HepG2 (cell line): ENCODE data around the gene HOXA4. TPM values are rescaled to one million over a fixed set of nuclear protein-coding genes. Genes with fewer than 3 reads are reported as not detected.

Experiments used
- CAMTA2 ChIP-seq: sonication (generic); formaldehyde crosslinking; IDR thresholded peaks from 2 replicates; pipeline ENCODE4 v1.4.0; 2020; ENCODE audit warnings: mild to moderate bottlenecking, missing genetic modification reagents, borderline replicate concordance
- EZH2 ChIP-seq: conservative IDR thresholded peaks from 2 replicates; pipeline ENCODE4 v1.6.1; 2012; ENCODE audit warnings: mild to moderate bottlenecking, low read depth, low read length, moderate library complexity
- FOSL2 ChIP-seq: sonication (generic); formaldehyde crosslinking; IDR thresholded peaks from 2 replicates; pipeline ENCODE4 v1.4.0; 2020; ENCODE audit warnings: missing genetic modification reagents
- GABPB1 ChIP-seq: IDR thresholded peaks from 2 replicates; pipeline ENCODE4 v1.6.1; 2016; ENCODE audit warnings: mild to moderate bottlenecking, missing genetic modification reagents, moderate library complexity, missing compliant biosample characterization
- HOXD1 ChIP-seq: sonication (generic); formaldehyde crosslinking; IDR thresholded peaks from 2 replicates; pipeline ENCODE4 v1.5.0; 2020; ENCODE audit warnings: missing genetic modification reagents
- KAT8 ChIP-seq: IDR thresholded peaks from 2 replicates; pipeline ENCODE4 v1.6.1; 2016; ENCODE audit warnings: missing genetic modification reagents, missing compliant biosample characterization
- KDM2A ChIP-seq: sonication (generic); formaldehyde crosslinking; IDR thresholded peaks from 2 replicates; pipeline ENCODE4 v1.4.0; 2020; ENCODE audit warnings: low read depth, missing genetic modification reagents, borderline replicate concordance
- MYPOP ChIP-seq: sonication (generic); formaldehyde crosslinking; IDR thresholded peaks from 2 replicates; pipeline ENCODE4 v1.8.1; 2023; ENCODE audit warnings: mild to moderate bottlenecking, moderate library complexity, missing genetic modification reagents
- NFYB ChIP-seq: sonication (generic); formaldehyde crosslinking; IDR thresholded peaks from 2 replicates; pipeline ENCODE4 v1.4.0; 2020; ENCODE audit warnings: missing genetic modification reagents
- NFYC ChIP-seq: IDR thresholded peaks from 2 replicates; pipeline ENCODE4 v1.6.1; 2016; ENCODE audit warnings: missing genetic modification reagents, missing compliant biosample characterization
- PATZ1 ChIP-seq: sonication (generic); formaldehyde crosslinking; IDR thresholded peaks from 2 replicates; pipeline ENCODE4 v1.4.0; 2020; ENCODE audit warnings: missing genetic modification reagents
- PHF8 ChIP-seq: sonication (generic); formaldehyde crosslinking; IDR thresholded peaks from 2 replicates; pipeline ENCODE4 v1.5.0; 2020; ENCODE audit warnings: missing genetic modification reagents
- SAP130 ChIP-seq: IDR thresholded peaks from 2 replicates; pipeline ENCODE4 v1.6.1; 2016; ENCODE audit warnings: low read depth
- UBTF ChIP-seq: sonication (generic); formaldehyde crosslinking; IDR thresholded peaks from 2 replicates; pipeline ENCODE4 v1.4.0; 2020; ENCODE audit warnings: mild to moderate bottlenecking, missing genetic modification reagents
- ZMYM2 ChIP-seq: sonication (generic); formaldehyde crosslinking; IDR thresholded peaks from 2 replicates; pipeline ENCODE4 v1.8.0; 2022; ENCODE audit warnings: mild to moderate bottlenecking, missing genetic modification reagents
- ZNF367 ChIP-seq: sonication (generic); formaldehyde crosslinking; IDR thresholded peaks from 2 replicates; pipeline ENCODE4 v1.4.0; 2020; ENCODE audit warnings: missing genetic modification reagents, borderline replicate concordance
- ZNF687 ChIP-seq: sonication (generic); formaldehyde crosslinking; IDR thresholded peaks from 2 replicates; pipeline ENCODE4 v1.5.1; 2020; ENCODE audit warnings: mild to moderate bottlenecking, missing genetic modification reagents, moderate library complexity
- ZNF777 ChIP-seq: sonication (generic); formaldehyde crosslinking; IDR thresholded peaks from 2 replicates; pipeline ENCODE4 v1.4.0; 2020; ENCODE audit warnings: missing genetic modification reagents
- ZNF883 ChIP-seq: sonication (generic); formaldehyde crosslinking; IDR thresholded peaks from 2 replicates; pipeline ENCODE4 v1.5.1; 2020; ENCODE audit warnings: mild to moderate bottlenecking, missing genetic modification reagents; ENCODE audit errors: not compliant biosample characterization
- polyA plus RNA-seq, 8 experiments: library from polyadenylated mRNA; depleted of rRNA in 3 of 8; stranded (reverse) in 7 of 8; unstranded in 1 of 8; fragments of >200 nt; fragmentation: Illumina TruSeq in 4 of 8; extraction: Trizol in 4 of 8; gene quantifications; 2 replicates each; pipeline versions ENCODE4 v1.2.1 to v1.2.3, GENCODE V29; 2011 to 2016; ENCODE audit warnings: low read depth in 4 of 8, missing spikeins in 1 of 8, mixed read lengths in 1 of 8; ENCODE audit not compliant: insufficient read depth in 1 of 8
- total RNA-seq, 5 experiments: library from RNA; depleted of rRNA; stranded (reverse); fragments of >200 nt; fragmentation: Illumina TruSeq; extraction: Trizol; gene quantifications; 2 replicates each; pipeline ENCODE4 v1.2.3, GENCODE V29; 2016; ENCODE audit warnings: low read depth in 1 of 5

HOXA4 gene
- total and polyA plus RNA-seq, 2 of the 13 experiments (the other 11 are each of a cell fraction or from before 2014, with no cell fraction given) = 2.4 to 5.4 TPM

- TF ChIP-seq KAT8 (CRISPR knock-in tag) (0 out of 2 replicates have a peak, but pooled peaks have one; percentile 58), GABPB1 (CRISPR knock-in tag) (peak; percentile 59; the same call in 1 of the 2 replicates), CAMTA2 (no peak), ZMYM2 (CRISPR knock-in tag) (0 out of 2 replicates have a peak, but pooled peaks have one; percentile 16), KDM2A (CRISPR knock-in tag) (peak; percentile 28; the same call in 1 of the 2 replicates), UBTF (peak; percentile 40; the same call in 1 of the 2 replicates), NFYB (CRISPR knock-in tag) (peak; percentile 53; the same call in 1 of the 2 replicates), EZH2 (no peak), HOXD1 (peak; percentile 25; the same call in 1 of the 2 replicates), PHF8 (CRISPR knock-in tag) (0 out of 2 replicates have a peak, but pooled peaks have one; percentile 31), ZNF687 (peak; percentile 57), ZNF367 (CRISPR knock-in tag) (peak; percentile 71; the same call in 1 of the 2 replicates), PATZ1 (CRISPR knock-in tag) (peak; percentile 74), MYPOP (CRISPR knock-in tag) (peak; percentile 40; the same call in 1 of the 2 replicates), ZNF883 (CRISPR knock-in tag) (peak; percentile 45), ZNF777 (CRISPR knock-in tag) (peak; percentile 57; the same call in 1 of the 2 replicates), FOSL2 (peak; percentile 22; the same call in 1 of the 2 replicates), SAP130 (CRISPR knock-in tag) (peak; percentile 24; the same call in 1 of the 2 replicates), NFYC (CRISPR knock-in tag) (peak; percentile 70)
Measured at GRCh38 chr7:27095897-27096767, 34.4 kb downstream of the HOXA4 start, which contains the start of gene HOXA1 (continued).
